ENCODE results near the gene STRIP2.

DNA sequence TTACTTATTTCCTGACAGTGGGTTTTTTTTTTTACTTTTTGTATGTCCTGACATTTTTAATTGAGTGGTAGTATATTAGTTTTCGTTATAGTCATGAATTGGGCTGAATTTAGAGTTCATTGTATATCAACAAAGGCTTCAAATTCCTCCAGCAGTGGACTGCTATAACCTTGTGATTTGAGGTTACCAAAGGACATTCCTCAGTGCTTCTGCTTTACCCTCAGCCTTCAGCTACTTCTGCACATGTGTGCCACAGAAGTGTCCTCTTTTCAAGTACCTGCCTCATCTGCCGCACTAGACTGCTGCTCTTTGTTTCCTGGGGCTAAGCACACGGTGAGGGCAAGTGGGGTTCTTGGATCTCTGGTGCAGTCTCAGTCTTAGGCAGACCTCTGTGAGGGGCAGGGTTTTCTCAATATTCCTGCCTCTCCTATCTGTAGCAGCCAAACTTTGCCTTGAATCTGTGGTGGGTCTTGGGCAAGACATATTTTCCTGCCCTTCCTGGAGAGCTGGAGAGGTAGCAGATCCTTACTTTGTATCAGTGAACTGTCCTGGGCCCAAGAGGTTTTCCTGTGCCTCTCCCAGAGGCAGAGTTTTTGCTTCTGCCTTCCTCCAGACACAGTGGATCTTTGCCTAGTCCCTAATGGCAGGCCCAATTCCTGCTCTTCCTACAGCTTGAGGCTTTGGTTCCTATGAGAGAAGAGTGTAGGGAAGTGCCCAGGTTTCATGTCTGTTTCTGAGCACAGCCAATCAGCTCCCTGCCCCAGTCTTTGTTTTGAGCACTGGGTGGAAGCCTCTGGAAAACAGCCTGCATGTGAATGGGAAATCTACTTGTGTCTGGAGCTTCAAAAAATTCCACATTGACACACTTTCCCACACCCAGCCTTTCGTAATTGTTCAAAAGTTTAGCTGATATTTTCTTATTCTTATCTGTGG lies 39.0 kb upstream of the STRIP2 start:
- TF ChIP-seq, protein P1, sequence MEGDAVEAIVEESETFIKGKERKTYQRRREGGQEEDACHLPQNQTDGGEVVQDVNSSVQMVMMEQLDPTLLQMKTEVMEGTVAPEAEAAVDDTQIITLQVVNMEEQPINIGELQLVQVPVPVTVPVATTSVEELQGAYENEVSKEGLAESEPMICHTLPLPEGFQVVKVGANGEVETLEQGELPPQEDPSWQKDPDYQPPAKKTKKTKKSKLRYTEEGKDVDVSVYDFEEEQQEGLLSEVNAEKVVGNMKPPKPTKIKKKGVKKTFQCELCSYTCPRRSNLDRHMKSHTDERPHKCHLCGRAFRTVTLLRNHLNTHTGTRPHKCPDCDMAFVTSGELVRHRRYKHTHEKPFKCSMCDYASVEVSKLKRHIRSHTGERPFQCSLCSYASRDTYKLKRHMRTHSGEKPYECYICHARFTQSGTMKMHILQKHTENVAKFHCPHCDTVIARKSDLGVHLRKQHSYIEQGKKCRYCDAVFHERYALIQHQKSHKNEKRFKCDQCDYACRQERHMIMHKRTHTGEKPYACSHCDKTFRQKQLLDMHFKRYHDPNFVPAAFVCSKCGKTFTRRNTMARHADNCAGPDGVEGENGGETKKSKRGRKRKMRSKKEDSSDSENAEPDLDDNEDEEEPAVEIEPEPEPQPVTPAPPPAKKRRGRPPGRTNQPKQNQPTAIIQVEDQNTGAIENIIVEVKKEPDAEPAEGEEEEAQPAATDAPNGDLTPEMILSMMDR (IDR thresholded peaks at IDR 0.05) = no peak
- TF ChIP-seq POLR2AphosphoS5 (IDR thresholded peaks at IDR 0.05) = no peak
